CD8-positive, alpha-beta memory T cell (primary cell): Measurements from ENCODE around the gene CTAGE9. TPM values are rescaled to one million over a fixed set of nuclear protein-coding genes. Genes with fewer than 3 reads are reported as not detected.
"Not testable (repeated sequence)": the region's sequence is repeated elsewhere in the genome, so short reads cannot be mapped to it uniquely, and the experiment has no call there.

ENCODE experiments used
- CTCF ChIA-PET: fragments of 350-600 bp; sonication (Branson Sonifier 250); formaldehyde crosslinking; loops from one replicate; lab custom pipeline; 2021; ENCODE audit warnings: antibody characterized with exemption; lab: Charles Lee
- POLR2A ChIA-PET: fragments of 350-600 bp; sonication (Branson Sonifier 250); formaldehyde crosslinking; loops from one replicate; lab custom pipeline; 2021; ENCODE audit warnings: antibody characterized with exemption; lab: Charles Lee
- DNase-seq, 5 donors: peaks; one replicate each; pipeline versions ENCODE4 v3.0.0 to v3.0.0-alpha.2; 2020 to 2022; ENCODE audit warnings: mixed read lengths in 1 of 5
- H3K27ac ChIP-seq: one replicate; pipeline ENCODE4 v1.7.0; 2013; ENCODE audit warnings: low read depth, mild to moderate bottlenecking, low read length, moderate library complexity
- H3K27me3 ChIP-seq: 2 replicates; pipeline ENCODE4 v1.7.0; 2013; ENCODE audit warnings: low read length, mild to moderate bottlenecking; ENCODE audit not compliant: insufficient read depth, poor library complexity, severe bottlenecking
- H3K36me3 ChIP-seq: 2 replicates; pipeline ENCODE4 v1.7.0; 2013; ENCODE audit warnings: mild to moderate bottlenecking, low read length, moderate library complexity; ENCODE audit not compliant: insufficient read depth
- H3K4me1 ChIP-seq: 2 replicates; pipeline ENCODE4 v1.7.0; 2013; ENCODE audit warnings: mild to moderate bottlenecking, low read length, moderate library complexity; ENCODE audit not compliant: insufficient read depth
- H3K4me3 ChIP-seq: 2 replicates; pipeline ENCODE4 v1.7.0; 2013; ENCODE audit warnings: mild to moderate bottlenecking, low read length
- H3K9me3 ChIP-seq: 2 replicates; pipeline ENCODE4 v1.7.0; 2013; ENCODE audit warnings: mild to moderate bottlenecking, low read length
- H3K27ac Mint-ChIP-seq, 8 donors: one replicate each; pipeline ENCODE4 v1.8.0; 2020 to 2021; ENCODE audit warnings: mixed read lengths in 8 of 8, mild to moderate bottlenecking in 6 of 8, inconsistent platforms in 3 of 8, moderate library complexity in 3 of 8
- H3K27me3 Mint-ChIP-seq, 2 donors: one replicate each; pipeline ENCODE4 v1.8.0; 2020 to 2021; ENCODE audit warnings: mixed read lengths in 2 of 2, mild to moderate bottlenecking in 1 of 2, moderate library complexity in 1 of 2
- H3K36me3 Mint-ChIP-seq, 3 donors: one replicate each; pipeline ENCODE4 v1.8.0; 2020 to 2021; ENCODE audit warnings: mixed read lengths in 3 of 3, inconsistent platforms in 1 of 3, mild to moderate bottlenecking in 1 of 3
- H3K4me1 Mint-ChIP-seq, 3 donors: one replicate each; pipeline ENCODE4 v1.8.0; 2020 to 2021; ENCODE audit warnings: mixed read lengths in 3 of 3, inconsistent platforms in 1 of 3, mild to moderate bottlenecking in 1 of 3
- H3K4me3 Mint-ChIP-seq, 7 donors: one replicate each; pipeline ENCODE4 v1.8.0; 2020 to 2021; ENCODE audit warnings: mixed read lengths in 7 of 7, mild to moderate bottlenecking in 6 of 7, moderate library complexity in 4 of 7, inconsistent platforms in 2 of 7
- H3K9me3 Mint-ChIP-seq, 5 donors: one replicate each; pipeline ENCODE4 v1.8.0; 2020 to 2022; ENCODE audit warnings: mixed read lengths in 5 of 5, mild to moderate bottlenecking in 3 of 5, moderate library complexity in 2 of 5, inconsistent platforms in 1 of 5
- polyA plus RNA-seq: library from polyadenylated mRNA; unstranded; fragments of 300-500 nt; fragmentation: Illumina TruSeq; gene quantifications from one replicate; pipeline ENCODE4 v1.2.3, GENCODE V29; 2021
- total RNA-seq, 2 experiments: library from RNA; stranded (reverse); gene quantifications; one replicate each; pipeline ENCODE4 v1.2.3, GENCODE V29; 2021

The CTAGE9 gene, protein sequence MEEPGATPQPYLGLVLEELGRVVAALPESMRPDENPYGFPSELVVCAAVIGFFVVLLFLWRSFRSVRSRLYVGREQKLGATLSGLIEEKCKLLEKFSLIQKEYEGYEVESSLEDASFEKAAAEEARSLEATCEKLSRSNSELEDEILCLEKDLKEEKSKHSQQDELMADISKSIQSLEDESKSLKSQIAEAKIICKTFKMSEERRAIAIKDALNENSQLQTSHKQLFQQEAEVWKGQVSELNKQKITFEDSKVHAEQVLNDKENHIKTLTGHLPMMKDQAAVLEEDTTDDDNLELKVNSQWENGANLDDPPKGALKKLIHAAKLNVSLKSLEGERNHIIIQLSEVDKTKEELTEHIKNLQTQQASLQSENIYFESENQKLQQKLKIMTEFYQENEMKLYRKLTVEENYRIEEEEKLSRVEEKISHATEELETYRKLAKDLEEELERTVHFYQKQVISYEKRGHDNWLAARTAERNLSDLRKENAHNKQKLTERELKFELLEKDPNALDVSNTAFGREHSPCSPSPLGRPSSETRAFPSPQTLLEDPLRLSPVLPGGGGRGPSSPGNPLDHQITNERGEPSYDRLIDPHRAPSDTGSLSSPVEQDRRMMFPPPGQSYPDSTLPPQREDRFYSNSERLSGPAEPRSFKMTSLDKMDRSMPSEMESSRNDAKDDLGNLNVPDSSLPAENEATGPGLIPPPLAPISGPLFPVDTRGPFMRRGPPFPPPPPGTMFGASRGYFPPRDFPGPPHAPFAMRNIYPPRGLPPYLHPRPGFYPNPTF
- total RNA-seq (not detected), polyA plus RNA-seq (not detected)

DNA sequence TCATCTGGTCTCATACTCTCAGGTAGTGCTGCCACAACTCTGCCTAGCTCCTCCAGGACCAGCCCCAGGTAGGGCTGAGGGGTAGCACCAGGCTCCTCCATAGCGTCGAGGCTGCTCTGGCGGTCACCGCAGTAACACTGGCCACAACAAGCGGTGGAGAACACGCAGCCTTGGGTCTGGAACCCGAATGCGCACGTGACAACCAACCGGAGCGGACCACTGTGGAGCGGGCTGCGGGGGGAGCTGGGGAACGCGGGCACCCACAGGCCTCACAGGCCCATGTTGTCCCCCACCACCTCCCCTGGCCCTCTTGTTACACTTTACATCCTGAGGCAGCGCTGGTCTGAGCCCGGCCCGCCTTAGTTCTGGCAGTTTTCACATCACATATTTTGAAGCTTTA lies at the start of gene CTAGE9:
CTAGE9 (minus strand) TSS at position 101 of the 400 bp plus-strand sequence; CDS start at position 101, 0 bp downstream.
- CTCF ChIA-PET, H3K27me3 ChIP-seq, H3K27me3 Mint-ChIP-seq, H3K36me3 Mint-ChIP-seq, H3K27ac ChIP-seq, H3K4me3 Mint-ChIP-seq, DNase-seq, POLR2A ChIA-PET, H3K4me1 Mint-ChIP-seq, H3K36me3 ChIP-seq, H3K9me3 ChIP-seq, H3K4me1 ChIP-seq, H3K9me3 Mint-ChIP-seq, H3K4me3 ChIP-seq, H3K27ac Mint-ChIP-seq: not testable (repeated sequence)

GRCh38 chr6:131758920-131759319 lies 48.1 kb upstream of the CTAGE9 start:
- Mint-ChIP-seq H3K27me3 (peaks cover 4 to 36% of the 10 kb centered on the region in 2 donors), H3K9me3 (no peaks in the 10 kb centered on the region), H3K36me3 (no peaks in the 10 kb centered on the region), H3K4me1 (no peaks in the 10 kb centered on the region), H3K27ac (no peak overlapping the region), H3K4me3 (no peak overlapping the region)
- Histone ChIP-seq H3K4me3 (no peak overlapping the region), H3K4me1 (no peaks in the 10 kb centered on the region), H3K27ac (no peak overlapping the region), H3K9me3 (no peaks in the 10 kb centered on the region), H3K27me3 (no peaks in the 10 kb centered on the region), H3K36me3 (no peaks in the 10 kb centered on the region)
- ChIA-PET CTCF (no interaction called here), POLR2A (no interaction called here)
- no peak for DNase-seq

DNA sequence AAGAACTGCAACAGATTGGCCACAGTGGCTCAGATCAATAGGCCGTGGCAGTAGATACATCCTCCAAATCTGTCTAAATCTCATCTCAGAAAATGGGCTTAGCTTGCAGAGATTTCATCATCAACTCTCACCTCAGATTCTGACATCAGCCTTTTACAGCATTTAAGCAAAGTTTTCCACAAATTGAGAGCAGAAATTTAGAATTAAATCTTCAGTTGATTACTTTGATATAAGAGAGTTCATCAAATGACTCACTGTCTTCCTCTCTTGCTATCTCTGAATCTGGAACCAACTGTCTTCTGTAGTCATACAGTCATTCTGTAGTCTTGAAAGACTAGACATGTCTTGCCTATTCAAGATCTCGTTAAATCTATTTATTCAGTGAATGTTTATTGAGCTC lies 45.2 kb upstream of the CTAGE9 start:
- Histone ChIP-seq H3K4me3 (no peak overlapping the region), H3K9me3 (no peaks in the 10 kb centered on the region), H3K4me1 (no peaks in the 10 kb centered on the region), H3K27ac (no peak overlapping the region), H3K27me3 (no peaks in the 10 kb centered on the region), H3K36me3 (no peaks in the 10 kb centered on the region)
- no peak for DNase-seq
- no peaks in the 10 kb centered on the region for H3K9me3 Mint-ChIP-seq
- ChIA-PET POLR2A (no interaction called here), CTCF (no interaction called here)
- H3K4me3 Mint-ChIP-seq: no peak overlapping the region
- H3K36me3 Mint-ChIP-seq: no peaks in the 10 kb centered on the region
- no peak overlapping the region for H3K27ac Mint-ChIP-seq
- no peaks in the 10 kb centered on the region for H3K4me1 Mint-ChIP-seq
- H3K27me3 Mint-ChIP-seq: peaks cover 7 to 40% of the 10 kb centered on the region in 2 donors

GRCh38 chr6:131755597-131755996 lies 44.8 kb upstream of the CTAGE9 start:
- Histone ChIP-seq H3K27me3 (no peaks in the 10 kb centered on the region), H3K4me3 (no peak overlapping the region), H3K27ac (no peak overlapping the region), H3K4me1 (no peaks in the 10 kb centered on the region), H3K9me3 (no peaks in the 10 kb centered on the region), H3K36me3 (no peaks in the 10 kb centered on the region)
- ChIA-PET POLR2A (no interaction called here), CTCF (no interaction called here)
- no peak for DNase-seq
- Mint-ChIP-seq H3K36me3 (no peaks in the 10 kb centered on the region), H3K9me3 (no peaks in the 10 kb centered on the region), H3K27ac (no peak overlapping the region), H3K4me3 (no peak overlapping the region), H3K27me3 (peaks cover 7 to 43% of the 10 kb centered on the region in 2 donors), H3K4me1 (no peaks in the 10 kb centered on the region)

GRCh38 chr6:131754715-131755567 lies 44.1 kb upstream of the CTAGE9 start:
- H3K36me3 Mint-ChIP-seq: no peaks in the 10 kb centered on the region
- no peak for DNase-seq
- no peaks in the 10 kb centered on the region for H3K4me1 Mint-ChIP-seq
- Histone ChIP-seq H3K27ac (no peak overlapping the region), H3K4me3 (no peak overlapping the region), H3K9me3 (no peaks in the 10 kb centered on the region), H3K4me1 (no peaks in the 10 kb centered on the region), H3K36me3 (no peaks in the 10 kb centered on the region), H3K27me3 (no peaks in the 10 kb centered on the region)
- no peak overlapping the region for H3K4me3 Mint-ChIP-seq
- no peaks in the 10 kb centered on the region for H3K9me3 Mint-ChIP-seq
- no peak overlapping the region for H3K27ac Mint-ChIP-seq
- H3K27me3 Mint-ChIP-seq: peaks cover 7 to 43% of the 10 kb centered on the region in 2 donors
- CTCF ChIA-PET: no interaction called here
- POLR2A ChIA-PET: no interaction called here

GRCh38 chr6:131754088-131754487 lies 43.3 kb upstream of the CTAGE9 start:
- H3K4me3 ChIP-seq: no peak overlapping the region
- no peak overlapping the region for H3K4me3 Mint-ChIP-seq
- H3K27ac Mint-ChIP-seq: no peak overlapping the region
- no peaks in the 10 kb centered on the region for H3K4me1 Mint-ChIP-seq
- H3K36me3 ChIP-seq: no peaks in the 10 kb centered on the region
- H3K27ac ChIP-seq: no peak overlapping the region
- H3K27me3 Mint-ChIP-seq: peaks cover 7 to 43% of the 10 kb centered on the region in 2 donors
- H3K9me3 Mint-ChIP-seq: no peaks in the 10 kb centered on the region
- no peak for DNase-seq
- H3K36me3 Mint-ChIP-seq: no peaks in the 10 kb centered on the region
- ChIA-PET CTCF (no interaction called here), POLR2A (no interaction called here)
- no peaks in the 10 kb centered on the region for H3K4me1 ChIP-seq
- no peaks in the 10 kb centered on the region for H3K9me3 ChIP-seq
- H3K27me3 ChIP-seq: no peaks in the 10 kb centered on the region

DNA sequence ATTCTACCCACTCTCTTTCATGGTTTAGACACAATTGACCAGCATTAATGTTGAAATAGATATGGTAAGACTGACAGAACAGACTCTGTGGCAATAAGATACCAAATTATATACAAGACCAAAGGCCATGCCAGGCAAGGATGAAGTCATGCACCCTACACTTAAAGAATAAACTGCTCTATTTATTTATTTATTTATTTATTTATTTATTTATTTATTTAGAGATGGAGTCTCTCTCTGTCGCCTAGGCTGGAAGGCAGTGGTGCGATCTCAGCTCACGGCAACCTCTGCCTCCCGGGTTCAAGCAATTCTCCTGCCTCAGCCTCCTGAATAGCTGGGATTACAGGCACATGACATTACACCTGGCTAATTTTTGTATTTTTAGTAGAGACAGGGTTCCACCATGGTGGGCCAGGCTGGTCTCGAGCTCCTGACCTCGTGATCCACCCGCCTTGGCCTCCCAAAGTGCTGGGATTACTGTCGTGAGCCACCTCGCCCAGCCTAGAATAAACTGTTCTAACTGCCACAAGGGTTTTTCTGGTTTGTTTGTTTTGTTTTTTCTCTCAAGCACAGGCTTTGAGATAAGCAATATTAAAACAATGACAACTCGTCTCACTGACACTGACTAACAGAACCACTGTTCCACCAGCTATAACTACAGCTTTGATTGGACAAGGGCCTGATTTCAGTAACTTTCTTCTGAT lies 40.3 kb upstream of the CTAGE9 start:
- H3K27me3 Mint-ChIP-seq: peaks cover 7 to 31% of the 10 kb centered on the region in 2 donors
- H3K9me3 Mint-ChIP-seq, H3K27ac ChIP-seq, H3K4me1 ChIP-seq, H3K27ac Mint-ChIP-seq, H3K36me3 ChIP-seq, DNase-seq, H3K9me3 ChIP-seq, CTCF ChIA-PET, H3K27me3 ChIP-seq, H3K4me1 Mint-ChIP-seq, H3K4me3 ChIP-seq, H3K36me3 Mint-ChIP-seq, POLR2A ChIA-PET, H3K4me3 Mint-ChIP-seq: not testable (repeated sequence)
